SW480 (cell line): Measurements from ENCODE around the gene GPC6.

Experiments
- DNase-seq: peaks from one replicate; pipeline ENCODE4 v3.0.0-alpha.2; 2016; ENCODE audit warnings: low spot score

GPC6 gene

DNA sequence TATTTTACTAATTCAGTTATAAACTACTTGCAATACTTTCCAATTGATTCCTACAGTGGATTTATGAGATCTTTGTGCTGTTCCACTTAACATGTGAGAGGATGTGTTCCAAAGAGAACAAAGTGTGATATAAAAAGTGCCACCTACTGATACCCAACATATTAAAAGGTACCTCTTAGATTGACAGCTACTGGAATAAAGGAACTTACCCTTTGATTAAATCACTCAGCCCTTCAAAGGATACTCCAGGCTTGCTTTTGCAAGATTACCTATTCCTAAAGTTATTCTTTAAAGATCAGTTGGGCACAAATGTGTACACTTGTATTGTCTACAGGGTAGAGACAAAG, 1187.0 kb downstream of the GPC6 start:
- DNase-seq, result no peak

- no peak for DNase-seq
Measured at GRCh38 chr13:94414141-94414540, 1187.5 kb downstream of the GPC6 start.

DNA sequence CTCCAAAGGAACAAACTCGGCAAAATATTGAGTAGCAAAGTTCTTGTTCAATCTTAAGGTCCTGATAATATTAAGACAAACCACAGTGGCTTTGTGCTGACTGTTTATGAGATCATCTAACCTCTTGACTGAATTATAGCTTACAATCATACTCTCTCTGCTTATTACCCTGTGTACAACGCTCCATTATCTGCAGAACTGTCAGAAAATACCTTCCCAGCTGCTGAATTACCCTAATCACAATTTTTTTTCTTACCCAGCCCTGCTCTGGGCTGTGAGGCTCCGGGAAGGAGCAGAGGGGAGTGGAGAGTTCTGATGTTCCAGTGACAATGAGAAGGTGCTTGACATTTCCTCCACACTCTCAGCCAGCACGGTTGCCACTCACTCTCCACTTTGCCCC, 1188.1 kb downstream of the GPC6 start:
- DNase-seq, result no peak

DNA sequence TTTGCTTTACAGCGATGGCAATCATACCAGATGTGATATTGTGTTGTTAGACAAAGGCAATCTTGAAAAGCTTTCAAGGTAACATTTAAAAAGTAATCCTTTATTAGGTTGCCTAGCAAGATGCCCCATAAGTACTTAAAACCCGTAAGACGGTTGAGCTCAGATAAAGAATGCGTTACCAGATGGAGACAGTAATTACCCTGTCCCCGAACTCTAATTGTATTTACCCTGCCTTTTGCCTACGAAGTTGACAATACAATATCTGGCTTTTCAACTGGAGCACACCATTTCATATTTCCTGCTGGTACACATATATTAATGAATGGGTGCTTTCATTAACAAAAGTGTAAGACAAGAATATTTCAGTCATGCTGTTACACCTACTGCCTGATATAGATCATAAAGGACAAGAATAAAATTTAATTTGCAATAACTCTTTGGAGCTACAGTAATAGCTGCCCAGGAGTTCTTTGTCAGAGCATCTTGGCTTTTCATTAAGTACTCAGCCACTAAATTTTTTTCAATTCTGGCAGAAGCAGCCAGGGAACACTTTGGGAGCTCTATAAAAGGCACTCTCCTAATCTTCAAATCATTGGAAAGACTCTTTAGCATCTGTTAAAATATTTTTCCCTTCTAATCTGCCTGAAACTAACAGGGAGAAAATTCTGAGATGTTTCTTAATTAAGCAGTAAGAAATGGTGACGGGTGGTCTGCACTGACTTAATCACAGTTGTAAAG, 1189.1 kb downstream of the GPC6 start:
- DNase-seq, result no peak

DNA sequence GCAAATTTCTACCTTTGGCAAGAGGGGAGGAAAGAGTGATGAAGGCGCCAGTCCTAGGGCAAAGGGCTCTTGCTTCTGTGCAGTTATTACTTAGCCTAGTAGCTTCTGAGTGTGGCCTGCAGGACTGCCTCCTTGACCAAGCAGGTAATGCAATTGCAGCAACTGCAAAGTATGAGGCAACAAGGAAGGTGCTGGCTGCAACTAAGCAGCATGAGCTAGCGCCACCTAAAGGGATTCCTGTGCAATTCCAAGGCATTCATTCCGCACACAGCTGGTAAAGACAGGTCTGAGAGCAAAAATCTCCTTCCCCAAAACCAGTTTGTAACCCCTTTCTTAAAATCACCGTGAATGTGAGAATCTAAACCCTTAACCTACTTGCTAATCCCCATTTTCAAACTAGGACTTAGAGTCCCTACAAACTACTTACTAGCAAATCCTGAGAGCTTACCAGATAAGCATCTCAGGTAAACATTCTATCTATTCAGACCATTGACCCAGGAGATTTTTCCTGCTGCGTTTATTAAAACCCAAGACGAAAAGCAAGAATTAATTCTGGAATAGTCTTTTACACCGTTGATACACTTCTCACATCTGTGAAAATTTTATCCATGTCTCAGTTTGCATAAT, 1190.0 kb downstream of the GPC6 start:
- peak; percentile 7 for DNase-seq

DNA sequence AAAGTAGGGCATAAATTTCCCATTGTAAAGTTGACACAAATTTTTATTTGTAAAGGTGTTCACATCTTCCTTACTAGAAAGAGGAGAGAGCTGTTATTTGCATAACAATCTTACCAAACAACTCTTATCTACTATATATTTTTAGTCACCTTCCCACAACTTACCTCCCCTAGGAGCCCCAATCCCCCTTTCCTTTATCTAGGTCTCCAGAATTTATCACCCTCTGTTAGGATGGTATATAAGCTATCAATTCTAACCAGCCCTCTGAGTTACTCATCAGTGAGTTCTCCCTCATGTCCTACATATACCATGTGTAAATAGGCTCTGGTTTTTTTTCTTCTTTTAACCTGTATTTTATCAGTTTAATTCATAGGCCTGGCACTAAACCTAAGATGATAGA, 1190.7 kb downstream of the GPC6 start:
- no peak for DNase-seq

GRCh38 chr13:94419304-94419924, 1192.8 kb downstream of the GPC6 start:
- DNase-seq, result no peak

DNA sequence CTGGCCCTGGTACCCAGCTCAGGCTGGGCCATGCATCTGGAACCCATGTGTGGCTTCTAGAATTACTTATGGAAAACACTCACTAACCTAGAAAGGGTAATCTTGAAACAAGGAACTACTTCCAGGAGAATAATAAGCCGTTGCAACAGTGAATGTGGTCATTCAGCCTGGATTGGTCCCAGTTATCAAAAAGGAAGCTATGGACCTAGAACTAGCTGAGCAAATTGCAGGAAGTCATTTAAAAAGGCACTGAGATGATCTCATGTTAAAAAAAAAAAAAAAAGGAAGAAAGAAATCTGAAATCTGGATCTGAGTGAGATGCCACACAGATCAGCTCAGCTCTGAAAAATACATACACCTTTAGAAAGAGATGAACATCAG, 1193.3 kb downstream of the GPC6 start:
- no peak for DNase-seq

DNA sequence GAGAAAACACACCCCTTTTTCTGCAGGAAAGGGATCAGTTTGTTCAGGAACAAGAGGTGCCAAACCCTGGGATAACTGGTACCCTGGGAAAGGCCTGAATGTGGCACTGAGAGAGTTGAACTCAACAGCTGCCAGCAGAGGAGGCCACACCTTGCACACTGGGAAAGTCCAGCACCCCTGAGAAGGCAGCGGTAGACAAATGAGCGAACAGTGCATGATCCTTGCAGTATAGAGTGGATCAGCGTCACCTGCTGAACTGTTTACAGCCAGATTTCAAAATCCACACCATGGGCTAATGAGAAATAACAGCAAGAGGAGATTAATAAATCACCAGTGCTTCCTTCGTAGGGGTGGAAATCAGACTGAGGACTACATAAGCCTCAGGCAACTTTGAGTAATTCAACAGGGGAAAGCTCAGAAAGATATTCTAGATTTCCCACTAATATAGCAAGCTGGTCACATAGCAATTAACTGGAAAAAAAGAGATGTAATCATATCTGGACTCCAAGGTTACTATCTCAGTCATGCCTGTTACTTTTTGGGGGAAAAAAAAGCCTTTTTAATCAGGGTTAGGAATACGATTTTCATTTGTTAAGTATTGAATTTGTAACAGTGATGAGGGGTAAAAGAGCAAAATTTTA, 1200.8 kb downstream of the GPC6 start:
- DNase-seq, result no peak

DNA sequence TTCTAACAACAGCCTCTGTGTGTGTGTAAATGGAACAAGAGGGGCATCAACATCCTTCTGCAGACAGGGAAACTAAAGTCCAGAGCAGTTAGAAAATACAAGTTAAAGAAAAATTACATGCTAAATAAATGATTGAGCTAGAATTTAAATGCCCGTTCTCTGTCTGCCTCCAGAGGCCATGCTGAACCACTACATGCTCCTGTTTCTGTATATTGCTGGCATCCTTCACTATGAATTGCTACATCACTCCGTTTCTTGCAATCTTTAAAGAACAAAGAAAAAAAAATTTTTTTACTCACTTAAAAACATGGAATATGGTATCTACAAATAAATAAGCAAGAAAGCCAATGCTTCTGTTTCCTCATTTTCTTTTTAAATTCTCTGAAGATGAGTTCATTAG, 1205.0 kb downstream of the GPC6 start:
- DNase-seq, result no peak

GRCh38 chr13:94431987-94432386, 1205.4 kb downstream of the GPC6 start:
- DNase-seq, result no peak

GRCh38 chr13:94433055-94433961, 1206.7 kb downstream of the GPC6 start:
- DNase-seq, result no peak

DNA sequence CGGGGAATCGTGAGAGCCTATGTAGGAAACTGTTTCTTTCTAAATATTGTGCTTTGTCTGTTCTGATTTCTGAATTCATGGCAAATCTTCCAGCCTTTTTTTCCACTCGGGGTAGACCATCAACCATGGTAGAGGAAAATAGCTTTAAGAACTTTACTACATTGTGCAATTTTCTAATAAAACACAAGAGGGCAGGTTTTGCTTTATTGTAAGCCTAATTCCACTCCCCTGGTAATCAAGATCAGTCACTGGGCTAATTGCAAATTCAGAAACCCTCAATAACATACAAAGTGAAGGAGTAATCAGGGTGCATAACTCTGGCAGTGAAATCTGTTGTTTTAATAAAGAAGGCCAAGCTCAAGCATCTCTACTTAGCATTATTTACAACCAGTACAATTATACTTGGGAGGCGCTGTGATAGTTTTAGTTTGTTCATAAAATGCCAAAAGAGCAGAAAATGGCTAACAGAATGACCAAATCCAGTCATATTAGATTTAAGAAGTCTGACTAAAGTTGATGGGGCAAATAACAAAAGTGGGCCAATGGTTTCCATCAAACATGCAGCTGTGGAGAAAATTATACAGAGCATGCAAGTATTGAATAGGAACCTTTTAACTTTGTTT, 1209.1 kb downstream of the GPC6 start:
- DNase-seq, result peak; percentile 66

GRCh38 chr13:94444826-94445225, 1218.2 kb downstream of the GPC6 start:
- DNase-seq, result no peak

- DNase-seq, result no peak
Measured at GRCh38 chr13:94454334-94454733, 1227.7 kb downstream of the GPC6 start.

DNA sequence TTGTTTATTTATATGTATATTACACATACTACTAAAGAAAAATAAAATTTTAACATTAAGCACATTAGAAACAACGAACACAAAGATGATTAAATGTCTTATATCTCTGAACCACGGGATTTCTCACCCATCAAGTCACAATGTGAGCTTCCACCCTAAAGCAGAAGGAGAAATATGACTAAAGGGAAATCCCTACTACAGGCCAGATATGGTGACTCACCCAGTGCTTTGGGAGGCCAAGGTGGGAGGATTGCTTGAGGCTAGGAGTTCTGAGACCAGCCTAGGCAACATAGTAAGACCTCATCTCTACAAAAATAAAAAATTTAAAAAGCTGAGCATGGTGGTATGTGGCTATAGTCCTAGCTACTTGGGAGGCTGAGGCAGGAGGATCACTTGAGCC, 1228.3 kb downstream of the GPC6 start:
- DNase-seq, result no peak

- DNase-seq, result no peak
Measured at GRCh38 chr13:94455414-94455813, 1228.8 kb downstream of the GPC6 start.
